Pericardium fibroblast (primary cell): ENCODE measurements around the gene MATK. TPM values are rescaled to one million over a fixed set of nuclear protein-coding genes. Genes with fewer than 3 reads are reported as not detected.

Experiments
- total RNA-seq: library from RNA; depleted of rRNA; stranded (reverse); fragments of >200 nt; gene quantifications from 2 replicates; pipeline ENCODE4 v1.2.3, GENCODE V29; 2015

MATK gene
- not detected in 2 replicates for total RNA-seq

GRCh38 chr19:3785938-3786824, at the start of gene MATK:
TSS of gene MATK (minus strand) at chr19:3786381. CDS start at chr19:3785135, 1,246 bp downstream.

GRCh38 chr19:3771906-3772455, 14.2 kb downstream of the MATK start, which contains the start of gene RAX2:
TSS of gene RAX2 (minus strand) at chr19:3772228. CDS start at chr19:3771742, 486 bp downstream.

GRCh38 chr19:3762501-3763459, 23.4 kb downstream of the MATK start, which contains the start of gene MRPL54:
TSS of gene MRPL54 (plus strand) at chr19:3762682. CDS start at chr19:3762701, 19 bp downstream.

GRCh38 chr19:3761382-3762129, 24.6 kb downstream of the MATK start, which contains the start of gene APBA3:
TSS of gene APBA3 (minus strand) at chr19:3761692. CDS start at chr19:3760264, 1,428 bp downstream.

Other genes with a start within 250 kb of the MATK start
- gene TEKTIP1, start 247.2 kb downstream of the MATK start, total RNA-seq: not detected in 2 replicates
- gene MFSD12, start 228.8 kb downstream of the MATK start, total RNA-seq: 56.2 and 65.9 TPM in 2 replicates
- 92.5 and 95.8 TPM in 2 replicates for gene HMG20B, start 213.4 kb downstream of the MATK start, total RNA-seq
- 0.12 and 0.34 TPM in 2 replicates for gene GIPC3, start 200.9 kb downstream of the MATK start, total RNA-seq
- 0.47 and 1.4 TPM in 2 replicates for gene TBXA2R, start 179.5 kb downstream of the MATK start, total RNA-seq
- gene CACTIN, start 159.6 kb downstream of the MATK start, total RNA-seq: 21.6 and 23.5 TPM in 2 replicates
- 37.3 and 42.4 TPM in 2 replicates for gene PIP5K1C, start 85.9 kb downstream of the MATK start, total RNA-seq
- gene TJP3, start 78.0 kb downstream of the MATK start, total RNA-seq: not detected in 2 replicates
- gene APBA3, start 24.7 kb downstream of the MATK start, total RNA-seq: 21.4 and 25.8 TPM in 2 replicates
- gene MRPL54, start 23.7 kb downstream of the MATK start, total RNA-seq: 45.7 and 68.4 TPM in 2 replicates
- gene RAX2, start 14.2 kb downstream of the MATK start, total RNA-seq: not detected in 2 replicates
- gene ZFR2, start 82.7 kb upstream of the MATK start, total RNA-seq: not detected in 2 replicates
- gene ATCAY, start 94.3 kb upstream of the MATK start, total RNA-seq: not detected in 2 replicates
- 0.26 TPM in 1 of 2 replicates, not detected in the other for gene NMRK2, start 146.7 kb upstream of the MATK start, total RNA-seq
- 68.3 and 81.7 TPM in 2 replicates for gene DAPK3, start 184.7 kb upstream of the MATK start, total RNA-seq
- gene EEF2, start 199.1 kb upstream of the MATK start, total RNA-seq: 3,007 and 5,415 TPM in 2 replicates
- gene PIAS4, start 221.4 kb upstream of the MATK start, total RNA-seq: 12.7 and 14.6 TPM in 2 replicates